ENCODE data around the gene HECW1.

Gene HECW1

DNA sequence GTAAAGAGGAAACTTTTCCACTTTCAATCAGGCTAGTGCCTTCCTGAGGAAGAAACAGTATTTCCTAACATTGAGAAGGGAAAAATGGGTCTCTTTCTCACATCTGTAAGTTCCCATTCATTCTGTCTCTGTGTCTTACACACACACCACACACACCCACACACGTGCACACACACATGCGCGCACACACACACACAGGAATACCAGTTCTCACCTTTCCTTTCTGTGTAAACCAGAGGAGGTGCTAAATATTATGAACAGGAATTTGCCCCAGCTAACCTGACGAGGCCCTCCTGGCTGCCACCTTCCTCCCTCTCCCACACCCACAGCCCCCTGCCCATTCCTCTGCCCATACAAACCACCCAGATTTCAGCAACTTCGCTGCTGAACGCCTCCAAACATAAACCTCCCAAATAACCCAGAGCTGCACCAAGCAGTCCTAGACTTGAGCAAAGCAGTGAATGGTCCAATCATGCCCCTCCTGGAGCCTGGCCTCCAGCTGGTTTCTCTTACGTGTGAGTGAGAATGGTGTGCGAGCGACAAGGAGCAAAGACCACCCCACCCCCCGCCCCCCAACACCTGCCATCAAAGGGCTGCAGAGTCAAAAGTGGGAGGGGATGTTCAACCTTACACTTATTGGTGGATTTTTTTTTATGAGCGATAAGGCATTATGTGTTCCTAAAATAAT is 190.5 kb downstream of the HECW1 start:
- H3K9ac ChIP-seq (ENCODE audit: low read depth, low read length), result no peak overlapping the region
- H3K4me1 ChIP-seq (ENCODE audit: control insufficient read depth, insufficient read depth, low read length), result no peaks in the 10 kb centered on the region
- H3K4me3 ChIP-seq (ENCODE audit: low read length), result no peak overlapping the region
- H3K27me3 ChIP-seq (ENCODE audit: control insufficient read depth, insufficient read depth, low read length), result peaks cover 18% of the 10 kb centered on the region
- no peaks in the 10 kb centered on the region for H3K9me3 ChIP-seq (replicated peaks; ENCODE audit: low read length)
- no peaks in the 10 kb centered on the region for H3K36me3 ChIP-seq (ENCODE audit: insufficient read depth, low read length)
- H3K4me2 ChIP-seq (ENCODE audit: low read length), result no peak overlapping the region

DNA sequence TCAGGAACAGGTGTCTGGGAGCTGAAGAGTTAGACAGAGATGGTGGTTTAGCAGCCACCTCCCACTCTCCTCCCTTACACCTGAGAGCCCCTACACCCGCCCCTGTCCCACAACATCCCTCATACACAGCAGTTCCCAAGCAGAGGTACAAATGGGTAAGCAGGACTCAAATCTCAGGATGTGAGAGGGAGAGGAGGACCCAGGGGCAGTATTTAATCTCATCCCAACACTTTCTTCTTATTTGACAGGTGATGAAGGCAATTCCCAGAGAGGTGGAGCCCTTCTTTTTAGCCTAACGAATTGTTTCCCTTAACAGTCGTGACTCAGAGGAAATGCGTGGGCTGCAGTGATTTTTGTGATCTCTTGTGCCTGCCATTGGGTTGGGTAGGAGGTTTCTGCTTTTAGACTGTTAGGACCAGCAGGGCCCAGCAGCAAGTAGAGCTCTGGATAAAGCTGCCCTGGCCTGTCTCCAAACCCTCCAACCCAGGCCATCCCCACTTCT is 191.3 kb downstream of the HECW1 start:
- Histone ChIP-seq H3K4me1 (ENCODE audit: control insufficient read depth, insufficient read depth, low read length) (no peaks in the 10 kb centered on the region), H3K9me3 (replicated peaks; ENCODE audit: low read length) (no peaks in the 10 kb centered on the region), H3K27me3 (ENCODE audit: control insufficient read depth, insufficient read depth, low read length) (peaks cover 18% of the 10 kb centered on the region), H3K36me3 (ENCODE audit: insufficient read depth, low read length) (no peaks in the 10 kb centered on the region), H3K9ac (ENCODE audit: low read depth, low read length) (no peak overlapping the region), H3K4me3 (ENCODE audit: low read length) (no peak overlapping the region), H3K4me2 (ENCODE audit: low read length) (no peak overlapping the region)

DNA sequence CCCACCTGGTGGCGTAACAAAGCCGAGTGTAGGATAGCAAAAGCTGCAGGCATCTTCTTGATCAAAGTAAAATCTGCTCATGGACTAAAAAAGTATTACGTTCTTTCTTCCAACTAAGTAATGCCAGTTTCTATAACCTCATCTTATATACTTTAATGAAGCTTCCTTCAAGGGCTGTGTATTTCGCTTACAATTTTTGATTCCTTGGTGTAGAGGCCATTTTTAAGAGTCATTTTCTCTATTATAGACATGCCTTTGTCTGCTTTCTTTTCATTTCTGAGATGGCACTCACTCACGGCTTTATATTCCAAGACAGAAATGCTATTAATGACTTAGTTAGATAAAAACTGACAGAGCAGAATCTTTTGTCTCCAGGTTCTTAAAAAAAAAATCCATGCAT is 194.0 kb downstream of the HECW1 start:
- H3K27me3 ChIP-seq (ENCODE audit: control insufficient read depth, insufficient read depth, low read length), result peaks cover 8% of the 10 kb centered on the region
- no peaks in the 10 kb centered on the region for H3K4me1 ChIP-seq (ENCODE audit: control insufficient read depth, insufficient read depth, low read length)
- no peaks in the 10 kb centered on the region for H3K36me3 ChIP-seq (ENCODE audit: insufficient read depth, low read length)
- no peak overlapping the region for H3K4me2 ChIP-seq (ENCODE audit: low read length)
- no peaks in the 10 kb centered on the region for H3K9me3 ChIP-seq (replicated peaks; ENCODE audit: low read length)
- no peak overlapping the region for H3K9ac ChIP-seq (ENCODE audit: low read depth, low read length)
- H3K4me3 ChIP-seq (ENCODE audit: low read length), result no peak overlapping the region

DNA sequence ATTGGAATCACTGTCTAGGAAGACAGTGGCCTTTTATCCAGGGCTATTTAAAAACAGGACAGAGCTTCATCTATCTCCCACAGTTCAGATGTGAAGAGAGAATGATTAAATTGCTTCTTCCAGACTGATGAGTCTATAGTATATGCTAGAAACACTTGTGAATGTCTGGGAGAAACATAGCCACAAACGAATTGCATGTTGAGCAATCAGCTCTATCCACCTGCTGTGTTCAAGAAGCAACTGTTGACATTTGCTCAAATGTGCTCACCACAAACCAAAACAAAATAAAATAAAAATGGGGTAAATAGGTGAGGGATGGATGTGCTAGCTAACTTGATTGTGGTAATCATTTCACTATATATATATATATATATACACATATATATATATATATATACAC is 195.1 kb downstream of the HECW1 start:
- no peaks in the 10 kb centered on the region for H3K4me1 ChIP-seq (ENCODE audit: control insufficient read depth, insufficient read depth, low read length)
- H3K9me3 ChIP-seq (replicated peaks; ENCODE audit: low read length), result no peaks in the 10 kb centered on the region
- no peak overlapping the region for H3K4me2 ChIP-seq (ENCODE audit: low read length)
- no peak overlapping the region for H3K4me3 ChIP-seq (ENCODE audit: low read length)
- no peak overlapping the region for H3K9ac ChIP-seq (ENCODE audit: low read depth, low read length)
- peaks cover 8% of the 10 kb centered on the region for H3K27me3 ChIP-seq (ENCODE audit: control insufficient read depth, insufficient read depth, low read length)
- no peaks in the 10 kb centered on the region for H3K36me3 ChIP-seq (ENCODE audit: insufficient read depth, low read length)

DNA sequence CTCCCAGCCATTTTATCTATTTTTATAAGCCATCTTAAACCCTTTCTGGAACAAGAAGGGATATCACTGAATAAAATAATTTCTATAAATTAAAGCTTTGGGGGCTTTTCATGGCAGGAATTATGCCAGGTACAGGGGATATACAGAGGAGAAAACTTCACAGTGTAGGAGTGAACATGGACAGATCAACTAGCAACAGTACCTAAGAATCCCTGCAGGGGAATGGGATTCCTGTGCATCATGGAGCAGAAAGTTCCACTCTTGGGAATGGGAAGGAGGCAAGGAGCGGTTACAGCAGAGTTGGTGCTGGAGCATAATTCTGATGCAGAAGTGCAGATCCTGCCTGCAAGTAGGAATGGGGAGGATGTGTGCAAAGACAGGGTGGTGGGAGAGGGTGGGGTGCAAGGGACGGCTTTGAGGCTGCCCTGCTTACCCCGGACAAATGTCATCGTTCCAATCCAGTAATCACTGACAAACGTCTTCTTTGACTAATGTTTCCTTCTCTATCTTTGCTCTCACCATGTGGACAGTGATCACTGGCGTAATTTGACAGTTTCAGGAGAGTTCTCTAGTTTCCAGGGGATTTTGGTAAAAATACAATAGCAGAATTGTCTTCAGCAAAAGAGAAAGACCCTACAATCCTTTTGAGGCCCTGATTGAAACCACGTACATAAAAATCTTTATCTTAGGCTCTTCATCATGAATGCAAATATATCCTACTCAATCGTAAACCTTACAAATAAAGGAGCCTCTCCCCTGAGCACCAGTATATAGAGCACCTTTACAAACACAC is 196.7 kb downstream of the HECW1 start:
- Histone ChIP-seq H3K4me3 (ENCODE audit: low read length) (no peak overlapping the region), H3K9ac (ENCODE audit: low read depth, low read length) (no peak overlapping the region), H3K4me2 (ENCODE audit: low read length) (no peak overlapping the region), H3K36me3 (ENCODE audit: insufficient read depth, low read length) (no peaks in the 10 kb centered on the region), H3K27me3 (ENCODE audit: control insufficient read depth, insufficient read depth, low read length) (peaks cover 3% of the 10 kb centered on the region), H3K4me1 (ENCODE audit: control insufficient read depth, insufficient read depth, low read length) (no peaks in the 10 kb centered on the region), H3K9me3 (replicated peaks; ENCODE audit: low read length) (no peaks in the 10 kb centered on the region)

DNA sequence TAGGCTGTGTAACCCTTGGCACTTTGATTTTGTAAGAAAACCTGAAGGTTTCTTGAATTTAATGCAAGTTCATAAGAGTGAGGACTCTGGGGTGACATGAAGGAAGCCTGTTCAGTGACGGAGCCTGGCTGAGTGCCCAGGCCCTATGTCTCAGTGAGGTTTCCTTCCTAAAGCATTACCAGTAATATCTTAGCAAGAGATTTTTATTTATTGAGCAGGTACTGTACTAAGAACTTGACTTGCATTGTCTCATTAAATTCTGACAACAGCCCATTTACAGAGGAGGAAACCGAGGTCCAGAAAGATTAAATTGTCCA is 197.2 kb downstream of the HECW1 start:
- H3K4me2 ChIP-seq (ENCODE audit: low read length), result no peak overlapping the region
- no peaks in the 10 kb centered on the region for H3K9me3 ChIP-seq (replicated peaks; ENCODE audit: low read length)
- H3K9ac ChIP-seq (ENCODE audit: low read depth, low read length), result no peak overlapping the region
- no peak overlapping the region for H3K4me3 ChIP-seq (ENCODE audit: low read length)
- peaks cover 3% of the 10 kb centered on the region for H3K27me3 ChIP-seq (ENCODE audit: control insufficient read depth, insufficient read depth, low read length)
- no peaks in the 10 kb centered on the region for H3K36me3 ChIP-seq (ENCODE audit: insufficient read depth, low read length)
- H3K4me1 ChIP-seq (ENCODE audit: control insufficient read depth, insufficient read depth, low read length), result no peaks in the 10 kb centered on the region

DNA sequence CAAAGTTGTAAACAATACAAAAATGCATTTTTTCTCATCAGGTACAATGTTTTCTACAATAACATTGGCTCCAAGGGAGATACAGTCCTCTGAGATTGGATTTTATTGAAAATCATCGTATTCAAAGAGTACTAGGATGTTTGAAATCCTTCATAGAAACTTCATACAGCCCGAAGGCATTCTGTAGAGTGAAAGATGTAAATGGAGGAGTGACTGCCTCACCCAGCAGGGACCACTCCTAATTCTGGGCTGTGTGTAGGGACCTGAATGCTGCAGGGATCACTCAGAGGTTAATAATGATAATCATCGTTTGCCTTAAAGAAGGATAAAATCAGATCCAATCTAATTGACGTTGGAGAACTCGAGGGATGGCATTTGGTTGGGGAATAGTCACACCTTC is 198.6 kb downstream of the HECW1 start:
- Histone ChIP-seq H3K27me3 (ENCODE audit: control insufficient read depth, insufficient read depth, low read length) (peaks cover 3% of the 10 kb centered on the region), H3K4me3 (ENCODE audit: low read length) (no peak overlapping the region), H3K36me3 (ENCODE audit: insufficient read depth, low read length) (no peaks in the 10 kb centered on the region), H3K9ac (ENCODE audit: low read depth, low read length) (no peak overlapping the region), H3K4me1 (ENCODE audit: control insufficient read depth, insufficient read depth, low read length) (no peaks in the 10 kb centered on the region), H3K9me3 (replicated peaks; ENCODE audit: low read length) (no peaks in the 10 kb centered on the region), H3K4me2 (ENCODE audit: low read length) (no peak overlapping the region)

DNA sequence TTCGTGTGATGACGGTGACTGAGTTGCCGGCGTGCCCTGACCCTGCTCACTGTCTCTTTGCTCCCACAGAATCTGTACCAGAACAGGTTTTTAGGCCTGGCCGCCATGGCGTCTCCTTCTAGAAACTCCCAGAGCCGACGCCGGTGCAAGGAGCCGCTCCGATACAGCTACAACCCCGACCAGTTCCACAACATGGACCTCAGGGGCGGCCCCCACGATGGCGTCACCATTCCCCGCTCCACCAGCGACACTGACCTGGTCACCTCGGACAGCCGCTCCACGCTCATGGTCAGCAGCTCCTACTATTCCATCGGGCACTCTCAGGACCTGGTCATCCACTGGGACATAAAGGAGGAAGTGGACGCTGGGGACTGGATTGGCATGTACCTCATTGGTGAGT is 199.2 kb downstream of the HECW1 start:
- Histone ChIP-seq H3K4me2 (ENCODE audit: low read length) (no peak overlapping the region), H3K9me3 (replicated peaks; ENCODE audit: low read length) (no peaks in the 10 kb centered on the region), H3K36me3 (ENCODE audit: insufficient read depth, low read length) (no peaks in the 10 kb centered on the region), H3K9ac (ENCODE audit: low read depth, low read length) (no peak overlapping the region), H3K4me3 (ENCODE audit: low read length) (no peak overlapping the region), H3K4me1 (ENCODE audit: control insufficient read depth, insufficient read depth, low read length) (no peaks in the 10 kb centered on the region), H3K27me3 (ENCODE audit: control insufficient read depth, insufficient read depth, low read length) (peaks cover 3% of the 10 kb centered on the region)

DNA sequence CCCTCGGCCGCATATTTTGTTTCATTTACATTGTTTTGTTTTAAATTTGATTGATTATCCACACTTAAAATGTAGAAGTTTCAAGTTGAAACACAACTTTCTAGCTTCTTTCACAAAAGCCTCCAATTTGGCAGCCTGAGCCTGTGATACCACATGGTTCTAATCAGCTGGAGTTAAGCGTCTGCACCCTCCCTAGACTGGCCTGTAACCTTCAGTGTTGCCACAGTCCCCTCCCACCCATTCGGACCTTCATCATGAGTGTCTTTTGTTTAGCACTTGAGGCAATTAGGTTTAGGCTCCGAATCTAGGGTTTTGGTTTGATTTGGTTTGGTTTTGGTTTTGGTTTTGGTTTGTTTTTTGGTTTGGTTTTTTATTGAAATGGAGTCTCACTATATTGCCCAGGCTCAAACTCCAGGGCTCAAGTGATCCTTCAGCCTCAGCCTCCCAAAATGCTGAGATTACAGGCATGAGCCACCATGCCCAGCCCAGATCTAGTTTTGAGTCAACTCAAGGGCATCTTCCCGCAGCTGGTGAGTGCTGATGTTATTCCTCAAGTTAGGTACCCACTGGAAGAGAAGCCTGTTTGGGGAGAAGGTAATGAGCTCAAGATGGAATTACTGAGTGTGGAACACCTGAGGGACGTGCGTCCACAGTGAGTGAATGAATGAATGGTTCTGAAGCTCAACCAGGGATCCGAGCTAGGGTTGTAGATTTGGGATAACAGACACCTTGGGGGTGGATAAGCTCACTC is 201.4 kb downstream of the HECW1 start:
- Histone ChIP-seq H3K4me2 (ENCODE audit: low read length) (no peak overlapping the region), H3K4me1 (ENCODE audit: control insufficient read depth, insufficient read depth, low read length) (no peaks in the 10 kb centered on the region), H3K9me3 (replicated peaks; ENCODE audit: low read length) (no peaks in the 10 kb centered on the region), H3K4me3 (ENCODE audit: low read length) (no peak overlapping the region), H3K9ac (ENCODE audit: low read depth, low read length) (no peak overlapping the region), H3K27me3 (ENCODE audit: control insufficient read depth, insufficient read depth, low read length) (peaks cover 12% of the 10 kb centered on the region), H3K36me3 (ENCODE audit: insufficient read depth, low read length) (no peaks in the 10 kb centered on the region)

DNA sequence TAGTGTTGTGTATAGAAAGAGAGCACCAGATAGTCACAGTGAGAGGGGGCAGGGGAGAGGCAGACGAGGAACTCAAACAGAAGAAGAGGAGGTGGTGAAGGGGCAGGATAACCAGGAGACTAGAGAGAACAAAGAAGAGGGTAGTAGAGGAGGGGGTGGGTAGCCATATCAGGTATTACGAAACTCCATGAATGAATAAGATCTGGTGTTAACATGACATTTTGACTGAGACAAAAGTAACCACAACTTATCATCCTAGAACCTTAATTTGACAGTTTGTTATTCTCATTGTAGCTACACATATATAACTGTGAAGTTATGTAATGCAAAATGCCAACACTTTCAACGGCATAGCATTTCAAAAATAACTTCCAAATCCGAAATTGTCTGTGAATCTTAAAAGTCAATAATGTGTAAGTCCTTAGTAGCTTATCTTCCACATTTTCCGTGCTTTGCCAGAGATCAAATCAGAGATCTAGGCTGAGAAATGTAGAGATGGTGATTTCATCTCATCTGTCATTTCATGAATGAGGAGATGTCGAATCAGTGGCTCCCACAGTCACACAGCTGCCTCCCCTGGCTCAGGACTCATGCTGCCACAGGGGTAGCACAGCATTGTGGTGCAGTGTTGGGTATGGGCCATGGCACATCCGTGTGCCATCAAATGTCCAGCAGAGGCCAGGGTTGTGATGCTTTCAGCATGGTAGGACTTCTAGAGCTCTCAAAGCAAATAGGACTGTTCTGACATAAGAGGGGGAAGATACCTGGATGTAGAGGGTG is 202.1 kb downstream of the HECW1 start:
- Histone ChIP-seq H3K27me3 (ENCODE audit: control insufficient read depth, insufficient read depth, low read length) (peaks cover 12% of the 10 kb centered on the region), H3K9ac (ENCODE audit: low read depth, low read length) (no peak overlapping the region), H3K4me2 (ENCODE audit: low read length) (no peak overlapping the region), H3K4me1 (ENCODE audit: control insufficient read depth, insufficient read depth, low read length) (no peaks in the 10 kb centered on the region), H3K36me3 (ENCODE audit: insufficient read depth, low read length) (no peaks in the 10 kb centered on the region), H3K4me3 (ENCODE audit: low read length) (no peak overlapping the region), H3K9me3 (replicated peaks; ENCODE audit: low read length) (no peaks in the 10 kb centered on the region)

DNA sequence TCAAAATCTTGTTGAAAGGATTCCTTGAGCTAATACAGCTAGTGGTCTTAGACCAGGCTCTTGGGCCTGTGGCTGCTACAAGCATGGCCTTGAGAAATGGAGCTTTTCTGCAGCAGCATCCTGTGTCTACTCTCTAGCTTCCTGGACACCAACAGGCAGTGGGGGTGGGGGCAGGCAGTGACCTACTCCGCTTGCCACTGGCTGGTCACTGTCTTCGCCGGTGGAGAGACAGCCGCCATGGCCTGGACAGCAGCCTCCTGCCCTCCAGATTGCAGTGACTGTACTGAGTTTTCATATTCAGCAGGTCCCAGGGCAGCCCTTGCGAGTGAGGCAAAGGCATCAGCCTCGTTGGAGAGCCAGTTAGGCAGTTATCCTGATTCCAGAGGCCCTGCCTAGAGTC is 204.6 kb downstream of the HECW1 start:
- Histone ChIP-seq H3K4me1 (ENCODE audit: control insufficient read depth, insufficient read depth, low read length) (no peaks in the 10 kb centered on the region), H3K9me3 (replicated peaks; ENCODE audit: low read length) (no peaks in the 10 kb centered on the region), H3K27me3 (ENCODE audit: control insufficient read depth, insufficient read depth, low read length) (peaks cover 12% of the 10 kb centered on the region), H3K4me3 (ENCODE audit: low read length) (no peak overlapping the region), H3K9ac (ENCODE audit: low read depth, low read length) (no peak overlapping the region), H3K4me2 (ENCODE audit: low read length) (no peak overlapping the region), H3K36me3 (ENCODE audit: insufficient read depth, low read length) (no peaks in the 10 kb centered on the region)

Data from skeletal muscle satellite cell (primary cell).